Lower leg skin (tissue), 3 donors: Measurements from ENCODE around the gene TBC1D21.

Source experiments
- CTCF ChIP-seq, 3 donors: fragments of 450-650 bp; IDR thresholded peaks; one replicate each; pipeline ENCODE4 v1.5.1; 2016; ENCODE audit warnings: antibody characterized with exemption in 3 of 3, mild to moderate bottlenecking in 3 of 3, moderate library complexity in 2 of 3
- POLR2A ChIP-seq, 2 donors: fragments of 450-650 bp; IDR thresholded peaks; one replicate each; pipeline ENCODE4 v1.6.1; 2016 to 2017; ENCODE audit warnings: antibody characterized with exemption in 2 of 2, mild to moderate bottlenecking in 1 of 2, moderate library complexity in 1 of 2

DNA sequence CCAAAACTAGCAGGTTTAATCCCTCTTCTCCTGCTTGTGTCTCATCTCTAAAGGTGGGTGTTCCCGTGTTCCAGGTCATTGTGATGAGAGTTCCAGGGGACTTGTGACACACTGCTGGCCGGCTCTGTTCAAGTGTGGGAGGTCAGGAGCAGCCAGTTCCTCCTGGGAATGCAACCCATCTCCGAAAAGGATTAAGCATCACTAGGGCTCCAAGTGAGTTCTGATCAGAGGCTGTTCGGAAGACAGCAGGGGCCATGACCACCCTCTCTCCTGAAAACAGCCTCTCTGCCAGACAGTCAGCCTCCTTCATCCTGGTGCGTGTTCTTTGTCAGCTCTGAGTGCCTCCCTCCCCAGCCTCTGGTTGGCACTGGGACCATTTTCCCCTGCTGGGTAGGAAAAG lies at the start of gene TBC1D21:
- no peak for TF ChIP-seq POLR2A (IDR thresholded peaks at IDR 0.05)
- no peak for TF ChIP-seq CTCF (IDR thresholded peaks at IDR 0.05)
